Smooth muscle cell (in vitro differentiated cells): Measurements from ENCODE around the gene CDC25A. TPM values are rescaled to one million over a fixed set of nuclear protein-coding genes. Genes with fewer than 3 reads are reported as not detected.

Experiments used
- DNase-seq: peaks from one replicate; lab custom pipeline; 2025; ENCODE audit not compliant: unreplicated experiment; lab: John Stamatoyannopoulos, UW
- H2AFZ ChIP-seq: fragments of 200-600 bp; sonication (generic); 2 replicates; pipeline ENCODE4 v1.6.0; 2016; ENCODE audit warnings: antibody characterized with exemption, low read depth, mild to moderate bottlenecking
- H3F3A ChIP-seq: fragments of 200-600 bp; sonication (generic); 2 replicates; pipeline ENCODE4 v1.6.0; 2017; ENCODE audit warnings: antibody characterized with exemption, low read depth
- H3K27ac ChIP-seq: fragments of 200-600 bp; sonication (generic); 2 replicates; pipeline ENCODE4 v1.5.1; 2016; ENCODE audit warnings: low read depth, mild to moderate bottlenecking
- H3K27me3 ChIP-seq: fragments of 200-600 bp; sonication (generic); 2 replicates; pipeline ENCODE4 v1.6.1; 2016; ENCODE audit warnings: low read depth, mild to moderate bottlenecking
- H3K36me3 ChIP-seq: fragments of 200-600 bp; sonication (generic); 2 replicates; pipeline ENCODE4 v1.5.1; 2016; ENCODE audit warnings: low read depth
- H3K4me1 ChIP-seq: fragments of 200-600 bp; sonication (generic); 2 replicates; pipeline ENCODE4 v1.5.1; 2016; ENCODE audit warnings: low read depth
- H3K4me2 ChIP-seq: fragments of 200-600 bp; sonication (generic); 2 replicates; pipeline ENCODE4 v1.6.0; 2016; ENCODE audit warnings: mild to moderate bottlenecking
- H3K4me3 ChIP-seq: fragments of 200-600 bp; sonication (generic); 2 replicates; pipeline ENCODE4 v1.5.1; 2016; ENCODE audit warnings: mild to moderate bottlenecking
- H3K79me2 ChIP-seq: fragments of 200-600 bp; sonication (generic); 2 replicates; pipeline ENCODE4 v1.6.0; 2016; ENCODE audit warnings: low read depth, mild to moderate bottlenecking
- H3K9ac ChIP-seq: fragments of 200-600 bp; sonication (generic); 2 replicates; pipeline ENCODE4 v1.6.0; 2016; ENCODE audit warnings: low read depth
- H3K9me3 ChIP-seq: fragments of 200-600 bp; sonication (generic); replicated peaks from 2 replicates; pipeline ENCODE4 v1.5.1; 2016; ENCODE audit warnings: low read depth
- H4K20me1 ChIP-seq: fragments of 200-600 bp; sonication (generic); 2 replicates; pipeline ENCODE4 v1.6.0; 2016; ENCODE audit warnings: low read depth
- WGBS: methylation state at CpG from one replicate; pipeline ENCODE4 v1.1.7; 2016; ENCODE audit warnings: low lambda C conversion rate; 5-methylcytosine and 5-hydroxymethylcytosine counted together
- polyA plus RNA-seq: library from polyadenylated mRNA; unstranded; fragments of >200 nt; fragmentation: Nextera tagmentation; extraction: Ambion mirVana; gene quantifications from 2 replicates; pipeline ENCODE4 v1.2.1, GENCODE V29; 2016
- total RNA-seq: library from RNA; depleted of rRNA; stranded (reverse); fragments of >200 nt; gene quantifications from 2 replicates; pipeline ENCODE4 v1.2.3, GENCODE V29; 2014
- TF ChIP-seq, protein P1 (sequence below): fragments of 200-600 bp; sonication (generic); IDR thresholded peaks from 2 replicates; pipeline ENCODE4 v1.5.1; 2017; ENCODE audit warnings: borderline replicate concordance, mild to moderate bottlenecking, antibody characterized with exemption; ENCODE audit not compliant: insufficient read depth, poor library complexity, severe bottlenecking

The CDC25A gene
- total and polyA plus RNA-seq, 2 experiments from 2014 or later = 2.5 to 4.2 TPM

DNA sequence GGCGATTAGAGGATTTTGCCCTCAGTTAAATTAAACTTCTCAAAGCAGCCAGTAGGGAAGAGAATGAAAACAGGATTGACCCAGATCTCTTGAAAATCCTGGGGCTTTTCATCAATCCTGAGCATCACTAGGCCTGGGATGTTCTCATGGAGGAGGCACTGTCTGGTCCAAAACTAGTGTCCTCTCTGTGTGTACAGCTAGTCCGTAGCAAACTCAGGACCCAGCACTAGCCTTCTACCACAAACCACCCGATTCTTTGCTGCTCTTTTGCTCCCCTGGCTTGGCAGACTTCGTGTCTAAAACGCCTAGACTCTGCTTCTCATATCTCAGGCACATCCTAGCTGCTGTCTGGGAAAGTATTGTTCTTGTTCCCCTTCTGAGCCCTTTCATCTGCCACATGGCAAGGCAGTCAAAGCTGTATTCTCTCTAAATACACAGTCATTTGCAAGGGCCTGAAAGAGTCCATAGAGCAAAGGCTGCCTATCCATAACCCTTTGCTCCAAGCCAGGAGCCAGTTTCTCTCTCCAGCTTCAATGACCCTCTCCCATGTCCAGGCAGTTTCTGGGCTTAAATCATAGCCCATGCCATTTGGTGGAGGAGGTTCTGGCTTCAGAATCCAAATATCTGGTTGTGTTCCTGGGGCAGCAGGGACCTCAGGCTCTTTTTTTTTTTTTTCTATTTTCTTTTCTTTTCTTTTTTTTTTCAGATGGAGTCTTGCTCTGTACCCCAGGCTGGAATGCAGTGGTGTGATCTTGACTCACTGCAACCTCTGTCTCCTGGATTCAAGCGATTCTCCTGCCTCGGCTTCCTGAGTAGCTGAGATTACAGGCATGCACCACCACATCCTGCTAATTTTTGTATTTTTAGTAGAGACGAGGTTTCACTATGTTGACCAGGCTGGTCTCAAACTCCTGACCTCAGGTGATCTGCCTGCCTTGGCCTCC lies 52.4 kb downstream of the CDC25A start:
- Histone ChIP-seq H3K79me2 (no peaks in the 10 kb centered on the region), H3K4me1 (peaks cover 2% of the 10 kb centered on the region), H3K36me3 (no peaks in the 10 kb centered on the region), H4K20me1 (no peaks in the 10 kb centered on the region), H3K27ac (no peak overlapping the region), H3K9ac (no peak overlapping the region), H3K27me3 (no peaks in the 10 kb centered on the region), H3F3A (peaks cover 8% of the 10 kb centered on the region), H2AFZ (peak overlapping the region; percentile 24), H3K4me3 (no peak overlapping the region), H3K9me3 (no peaks in the 10 kb centered on the region), H3K4me2 (no peak overlapping the region)
- TF ChIP-seq, protein P1, sequence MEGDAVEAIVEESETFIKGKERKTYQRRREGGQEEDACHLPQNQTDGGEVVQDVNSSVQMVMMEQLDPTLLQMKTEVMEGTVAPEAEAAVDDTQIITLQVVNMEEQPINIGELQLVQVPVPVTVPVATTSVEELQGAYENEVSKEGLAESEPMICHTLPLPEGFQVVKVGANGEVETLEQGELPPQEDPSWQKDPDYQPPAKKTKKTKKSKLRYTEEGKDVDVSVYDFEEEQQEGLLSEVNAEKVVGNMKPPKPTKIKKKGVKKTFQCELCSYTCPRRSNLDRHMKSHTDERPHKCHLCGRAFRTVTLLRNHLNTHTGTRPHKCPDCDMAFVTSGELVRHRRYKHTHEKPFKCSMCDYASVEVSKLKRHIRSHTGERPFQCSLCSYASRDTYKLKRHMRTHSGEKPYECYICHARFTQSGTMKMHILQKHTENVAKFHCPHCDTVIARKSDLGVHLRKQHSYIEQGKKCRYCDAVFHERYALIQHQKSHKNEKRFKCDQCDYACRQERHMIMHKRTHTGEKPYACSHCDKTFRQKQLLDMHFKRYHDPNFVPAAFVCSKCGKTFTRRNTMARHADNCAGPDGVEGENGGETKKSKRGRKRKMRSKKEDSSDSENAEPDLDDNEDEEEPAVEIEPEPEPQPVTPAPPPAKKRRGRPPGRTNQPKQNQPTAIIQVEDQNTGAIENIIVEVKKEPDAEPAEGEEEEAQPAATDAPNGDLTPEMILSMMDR = no peak
- DNase-seq = no peak
- WGBS = 67% methylated on average over 8 of the region's 8 CpGs

DNA sequence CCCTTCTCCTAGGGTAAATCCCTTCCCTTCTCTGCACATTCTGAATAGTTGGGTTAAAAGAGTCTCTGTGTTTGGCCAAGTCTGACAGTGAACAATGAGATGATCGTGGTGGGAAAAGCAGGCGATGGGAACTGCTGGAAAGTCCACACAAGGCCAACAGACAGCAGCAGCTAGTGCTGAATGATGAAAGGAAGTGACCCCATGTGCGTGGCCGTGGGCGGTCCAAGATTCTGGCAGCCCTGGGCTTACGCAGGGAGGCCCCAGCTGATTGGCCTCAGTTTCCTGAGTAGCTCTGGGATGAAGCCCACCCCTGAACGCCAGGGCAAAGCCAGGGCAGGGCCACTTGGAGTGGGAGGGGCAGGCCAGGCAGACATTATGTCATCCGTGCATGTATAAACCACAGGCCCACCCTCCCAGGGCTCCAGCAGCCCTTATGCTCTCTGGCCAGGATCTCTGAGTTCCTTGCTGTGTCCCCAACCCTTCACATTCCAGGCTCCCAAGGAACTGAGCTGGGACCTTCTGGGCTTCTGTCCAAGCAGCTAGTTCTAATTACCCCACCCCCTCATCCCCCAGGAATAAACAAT lies 57.8 kb downstream of the CDC25A start:
- Histone ChIP-seq H3K36me3 (no peaks in the 10 kb centered on the region), H4K20me1 (no peaks in the 10 kb centered on the region), H3K27ac (peak overlapping the region; percentile 97), H3K27me3 (no peaks in the 10 kb centered on the region), H2AFZ (peak overlapping the region; percentile 1), H3K9ac (peak overlapping the region; percentile 83), H3F3A (peaks cover 14% of the 10 kb centered on the region), H3K9me3 (no peaks in the 10 kb centered on the region), H3K4me1 (peaks cover 10% of the 10 kb centered on the region), H3K79me2 (no peaks in the 10 kb centered on the region), H3K4me2 (peak overlapping the region; percentile 70), H3K4me3 (no peak overlapping the region)
- peak; percentile 43 for DNase-seq
- TF ChIP-seq, protein P1 = no peak
- 25% methylated on average over 8 of the region's 8 CpGs for WGBS

DNA sequence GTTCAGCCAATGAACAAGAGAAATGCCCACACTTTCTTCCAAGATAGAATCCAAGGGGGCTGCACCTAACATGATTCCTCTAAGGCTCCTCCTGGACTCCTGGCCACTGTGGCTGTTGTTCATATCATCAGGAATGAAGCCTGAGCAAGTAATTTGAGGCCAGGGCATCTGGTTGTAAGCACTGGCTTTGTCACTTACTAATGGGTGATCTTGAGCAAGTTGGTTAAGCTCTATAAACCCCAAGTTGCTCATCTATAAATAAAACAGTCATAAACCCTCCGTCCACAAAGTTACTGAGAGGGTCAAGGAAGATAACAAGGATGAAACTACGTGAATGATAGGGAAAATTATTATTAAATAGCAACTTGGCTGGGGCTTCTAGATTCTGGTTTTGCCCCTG lies 58.3 kb downstream of the CDC25A start:
- Histone ChIP-seq H3K79me2 (no peaks in the 10 kb centered on the region), H2AFZ (peak overlapping the region; percentile 1), H3K4me3 (no peak overlapping the region), H3K27ac (peak overlapping the region; percentile 97), H3K9ac (peak overlapping the region; percentile 83), H4K20me1 (no peaks in the 10 kb centered on the region), H3K36me3 (no peaks in the 10 kb centered on the region), H3K9me3 (no peaks in the 10 kb centered on the region), H3K4me1 (peaks cover 10% of the 10 kb centered on the region), H3K27me3 (no peaks in the 10 kb centered on the region), H3F3A (peaks cover 14% of the 10 kb centered on the region), H3K4me2 (peak overlapping the region; percentile 70)
- WGBS = 9% methylated on average over 2 of the region's 2 CpGs
- TF ChIP-seq, protein P1 = no peak
- DNase-seq = peak; percentile 9
